Nasal cavity respiratory epithelium epithelial cell of viscerocranial mucosa (primary cell): Measurements from ENCODE around the gene PACS1. TPM values are rescaled to one million over a fixed set of nuclear protein-coding genes. Genes with fewer than 3 reads are reported as not detected.

ENCODE experiments used
- total RNA-seq: library from RNA; depleted of rRNA; stranded (reverse); fragments of >200 nt; gene quantifications from 2 replicates; pipeline ENCODE4 v1.2.3, GENCODE V29; 2014

The PACS1 gene
- 7.5 and 34.8 TPM in 2 replicates for total RNA-seq

DNA sequence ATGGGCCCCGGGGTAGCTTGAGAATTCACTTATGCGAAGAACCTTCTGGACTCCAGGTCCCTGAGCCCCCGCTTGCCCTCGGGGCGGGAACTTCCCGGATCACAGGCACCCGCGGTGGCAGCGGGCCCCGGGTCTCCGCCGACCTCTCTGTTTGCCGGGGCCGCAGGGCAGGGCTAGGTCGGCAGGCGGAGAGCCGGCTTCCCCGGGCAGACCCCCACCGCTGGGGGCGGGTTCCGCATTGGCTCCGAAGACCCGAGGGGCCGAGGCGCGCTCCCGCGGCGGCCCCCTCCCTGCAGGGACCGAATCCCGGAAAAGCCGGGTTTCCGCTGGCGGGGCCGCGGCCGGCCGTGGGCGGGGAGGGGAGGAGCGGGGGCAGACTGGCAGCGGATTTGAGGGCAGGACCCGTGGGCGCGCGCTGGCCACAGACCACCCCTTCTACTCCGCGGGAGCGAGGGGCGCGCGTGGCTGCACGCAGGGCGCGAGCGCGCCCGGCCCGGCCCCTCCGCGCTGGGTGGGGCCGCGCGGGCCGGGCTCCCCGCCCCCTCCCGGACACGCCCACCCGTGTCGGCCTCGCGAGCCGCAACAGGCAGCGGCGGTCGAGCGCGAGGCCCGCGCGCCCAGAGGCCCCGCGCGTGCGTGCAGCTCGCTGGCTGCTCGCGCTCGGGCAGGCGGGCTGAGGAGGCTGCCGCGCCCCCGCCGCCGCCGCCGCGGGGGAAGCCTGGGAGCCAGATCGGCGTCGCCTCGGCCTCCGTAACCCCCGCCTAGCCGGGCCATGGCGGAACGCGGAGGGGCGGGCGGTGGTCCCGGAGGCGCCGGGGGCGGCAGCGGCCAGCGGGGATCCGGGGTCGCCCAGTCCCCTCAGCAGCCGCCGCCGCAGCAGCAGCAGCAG, at the start of gene PACS1:
Gene PACS1 (plus strand): TSS at position 558 of the 889 bp plus-strand sequence. CDS start 215 bp downstream, at position 773.

DNA sequence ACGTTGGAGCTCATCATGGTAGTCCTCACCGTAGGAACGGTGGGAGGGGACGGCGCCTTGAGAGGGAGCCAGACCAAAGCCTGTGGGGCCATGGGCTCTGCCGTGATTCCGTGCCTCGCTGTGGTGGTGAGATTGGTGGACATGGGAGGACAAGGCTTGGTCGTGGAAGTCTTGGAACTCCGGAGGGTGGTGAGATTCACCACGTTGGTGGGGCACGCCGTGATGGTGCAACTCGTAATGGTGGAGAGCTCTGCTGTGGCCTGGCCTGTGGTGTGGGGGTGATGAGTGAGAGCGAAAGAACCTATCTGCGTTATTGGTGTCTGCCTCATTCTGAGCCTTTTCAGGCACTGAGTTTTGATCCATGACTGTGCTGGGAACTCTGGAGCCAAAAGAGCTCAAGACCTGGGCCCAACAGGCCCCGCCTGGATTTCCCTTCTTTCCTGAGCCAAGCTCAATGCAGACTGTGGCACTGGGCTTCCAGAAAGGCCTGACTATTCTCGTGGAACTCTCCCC, 44.0 kb upstream of the PACS1 start, which contains the start of gene CATSPER1:
Gene CATSPER1 (minus strand): TSS at position 463 of the 513 bp plus-strand sequence. CDS start 100 bp downstream, at position 363.

GRCh38 chr11:66048547-66049323, 21.3 kb upstream of the PACS1 start, which contains the start of gene GAL3ST3:
Gene GAL3ST3, minus strand, starts transcription at chr11:66049161. Its CDS starts 3,746 bp downstream, at chr11:66045415.

GRCh38 chr11:66051766-66052663, 18.1 kb upstream of the PACS1 start, which contains the start of gene SF3B2:
Gene SF3B2, plus strand, starts transcription at chr11:66052364. Its CDS starts 21 bp downstream, at chr11:66052385.

GRCh38 chr11:66268244-66268951, 198.3 kb downstream of the PACS1 start, which contains the start of gene RAB1B:
Gene RAB1B, plus strand, starts transcription at chr11:66268639. Its CDS starts 41 bp downstream, at chr11:66268680.

DNA sequence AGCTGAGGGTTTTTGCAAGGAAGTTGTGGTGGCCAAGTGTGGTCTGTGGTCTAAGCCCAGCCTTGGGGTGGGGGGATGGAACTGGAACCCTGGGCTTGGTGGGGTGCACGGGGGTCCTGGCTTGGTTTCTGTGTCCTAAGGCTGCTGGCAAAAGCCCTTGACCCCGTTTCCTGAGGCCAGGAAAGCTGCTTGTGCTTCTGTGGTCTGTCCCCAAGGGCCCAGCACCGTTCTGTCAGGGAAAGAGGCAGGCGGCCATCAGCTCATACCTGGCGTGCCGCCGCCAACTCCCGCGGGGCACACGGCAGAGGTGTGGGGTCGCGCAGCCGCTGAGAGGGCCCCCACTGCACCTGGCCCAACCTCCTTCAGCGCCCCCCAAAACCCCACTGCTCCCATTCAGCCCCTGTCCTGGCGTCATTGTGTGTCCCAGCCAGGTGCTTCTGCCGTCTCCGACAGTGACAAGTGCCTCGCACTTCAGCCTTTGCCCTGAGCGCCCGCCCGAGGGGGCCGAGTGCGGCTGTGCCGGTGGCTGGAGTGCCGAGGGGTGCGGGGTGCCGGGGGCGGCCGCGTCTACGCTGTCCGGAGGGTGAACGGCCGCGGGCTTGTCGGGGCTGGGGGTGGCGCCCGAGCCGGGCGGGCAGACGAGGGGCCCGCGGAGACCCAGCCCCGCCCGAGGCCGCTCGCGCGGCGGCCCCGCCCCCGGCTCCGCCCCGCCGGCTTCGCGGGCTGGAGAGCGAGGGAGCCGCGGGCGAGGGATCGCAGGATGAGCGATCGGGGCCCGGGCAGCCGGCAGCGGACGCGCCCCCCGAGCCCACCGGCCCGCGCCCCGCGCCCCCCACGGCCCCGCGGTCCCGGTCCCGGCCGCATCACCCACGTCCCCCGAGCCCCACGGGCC, 207.6 kb downstream of the PACS1 start, which contains the start of gene CNIH2:
Gene CNIH2 (plus strand): TSS at position 705 of the 892 bp plus-strand sequence. CDS start 282 bp downstream, outside the sequence.

GRCh38 chr11:66288671-66289547, 218.8 kb downstream of the PACS1 start, which contains the start of gene YIF1A:
Gene YIF1A, minus strand, starts transcription at chr11:66289143. Its CDS starts 158 bp downstream, at chr11:66288985.

DNA sequence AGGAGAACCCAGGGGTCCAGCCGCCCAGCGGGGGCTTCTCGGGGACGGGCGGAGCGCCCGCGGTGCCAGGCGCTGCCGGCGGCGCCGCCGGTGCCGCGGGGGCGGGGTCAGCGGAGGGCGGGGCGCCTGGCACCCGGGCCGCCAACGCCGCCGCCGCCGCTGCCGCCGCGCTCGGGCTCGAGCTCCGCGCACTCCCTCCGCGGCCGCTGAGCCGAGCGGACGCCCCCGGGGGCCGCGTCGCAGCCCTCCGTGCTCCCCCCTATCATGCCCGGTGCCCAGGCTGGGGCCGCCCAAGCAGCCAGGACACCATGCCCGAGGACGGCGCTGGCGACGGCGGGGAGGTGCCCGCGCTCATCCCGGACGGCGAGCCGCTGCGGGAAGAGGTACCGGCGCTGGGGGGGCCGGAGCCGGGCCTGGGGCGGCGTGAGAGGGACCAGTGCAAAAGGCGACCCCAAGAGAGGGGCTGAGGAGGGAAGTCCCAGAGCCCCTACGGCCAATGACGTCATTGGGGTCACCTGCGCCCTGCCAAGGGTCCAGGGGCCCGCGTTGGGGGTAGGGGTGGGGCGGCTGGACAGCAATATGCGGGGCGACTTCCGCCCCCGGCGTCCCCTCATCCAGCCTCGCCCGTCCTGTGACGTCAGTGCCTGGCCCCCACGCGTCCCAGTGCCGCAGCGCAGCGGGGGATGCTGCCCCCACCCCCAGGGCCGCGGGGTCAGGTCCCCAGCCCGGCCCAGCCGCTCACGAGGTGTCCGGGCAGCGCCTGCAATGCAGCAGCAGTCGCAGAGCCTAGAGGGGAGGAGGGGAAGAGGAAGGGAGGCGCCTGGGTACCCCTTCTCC, 221.9 kb downstream of the PACS1 start, which contains the start of gene TMEM151A:
Gene TMEM151A (plus strand): TSS at position 189 of the 837 bp plus-strand sequence. CDS start 120 bp downstream, at position 309.

Other genes starting within 250 kb of the PACS1 start
- gene SNX32, start 236.3 kb upstream of the PACS1 start, total RNA-seq: 0.68 and 1.2 TPM in 2 replicates
- gene CFL1, start 212.1 kb upstream of the PACS1 start, total RNA-seq: 659 and 765 TPM in 2 replicates
- gene MUS81, start 209.8 kb upstream of the PACS1 start, total RNA-seq: 50.8 and 70.1 TPM in 2 replicates
- gene EFEMP2, start 197.5 kb upstream of the PACS1 start, total RNA-seq: 2.4 and 10.7 TPM in 2 replicates
- gene CTSW, start 190.4 kb upstream of the PACS1 start, total RNA-seq: not detected in 2 replicates
- 92.5 and 141 TPM in 2 replicates for gene FIBP, start 181.8 kb upstream of the PACS1 start, total RNA-seq
- gene CCDC85B, start 179.6 kb upstream of the PACS1 start, total RNA-seq: 10.9 and 32.5 TPM in 2 replicates
- gene FOSL1, start 169.9 kb upstream of the PACS1 start, total RNA-seq: 20.3 and 27.7 TPM in 2 replicates
- gene C11orf68, start 151.2 kb upstream of the PACS1 start, total RNA-seq: 12.0 and 12.5 TPM in 2 replicates
- gene DRAP1, start 150.8 kb upstream of the PACS1 start, total RNA-seq: 94.0 and 217 TPM in 2 replicates
- gene TSGA10IP, start 124.8 kb upstream of the PACS1 start, total RNA-seq: not detected in 2 replicates
- gene SART1, start 108.5 kb upstream of the PACS1 start, total RNA-seq: 36.2 and 41.8 TPM in 2 replicates
- 48.1 and 50.2 TPM in 2 replicates for gene EIF1AD, start 68.1 kb upstream of the PACS1 start, total RNA-seq
- 13.2 and 17.8 TPM in 2 replicates for gene BANF1, start 67.8 kb upstream of the PACS1 start, total RNA-seq
- gene CST6, start 58.3 kb upstream of the PACS1 start, total RNA-seq: 1.7 and 2.6 TPM in 2 replicates
- gene CATSPER1, start 43.8 kb upstream of the PACS1 start, total RNA-seq: not detected in 2 replicates
- gene GAL3ST3, start 21.1 kb upstream of the PACS1 start, total RNA-seq: not detected in 2 replicates
- 103 and 117 TPM in 2 replicates for gene SF3B2, start 17.9 kb upstream of the PACS1 start, total RNA-seq
- 23.2 and 49.8 TPM in 2 replicates for gene KLC2, start 187.4 kb downstream of the PACS1 start, total RNA-seq
- gene RAB1B, start 198.4 kb downstream of the PACS1 start, total RNA-seq: 61.2 and 88.6 TPM in 2 replicates
- under 0.01 and 0.14 TPM in 2 replicates for gene CNIH2, start 207.9 kb downstream of the PACS1 start, total RNA-seq
- 121 and 221 TPM in 2 replicates for gene YIF1A, start 218.9 kb downstream of the PACS1 start, total RNA-seq
- under 0.01 and 0.07 TPM in 2 replicates for gene TMEM151A, start 221.6 kb downstream of the PACS1 start, total RNA-seq
- 0.68 and 1.2 TPM in 2 replicates for gene CD248, start 246.8 kb downstream of the PACS1 start, total RNA-seq